ENCODE data around the gene IGFBP3.

GRCh38 chr7:45892407-45893035 is 28.6 kb downstream of the IGFBP3 start:
- no peak for TF ChIP-seq RBBP5 (IDR thresholded peaks at IDR 0.05; ENCODE audit: borderline replicate concordance, insufficient read depth, low read length, poor library complexity, severe bottlenecking)
- TF ChIP-seq KDM5B (IDR thresholded peaks at IDR 0.05; ENCODE audit: insufficient replicate concordance, low read depth, low read length), result no peak
- TF ChIP-seq, protein P1, sequence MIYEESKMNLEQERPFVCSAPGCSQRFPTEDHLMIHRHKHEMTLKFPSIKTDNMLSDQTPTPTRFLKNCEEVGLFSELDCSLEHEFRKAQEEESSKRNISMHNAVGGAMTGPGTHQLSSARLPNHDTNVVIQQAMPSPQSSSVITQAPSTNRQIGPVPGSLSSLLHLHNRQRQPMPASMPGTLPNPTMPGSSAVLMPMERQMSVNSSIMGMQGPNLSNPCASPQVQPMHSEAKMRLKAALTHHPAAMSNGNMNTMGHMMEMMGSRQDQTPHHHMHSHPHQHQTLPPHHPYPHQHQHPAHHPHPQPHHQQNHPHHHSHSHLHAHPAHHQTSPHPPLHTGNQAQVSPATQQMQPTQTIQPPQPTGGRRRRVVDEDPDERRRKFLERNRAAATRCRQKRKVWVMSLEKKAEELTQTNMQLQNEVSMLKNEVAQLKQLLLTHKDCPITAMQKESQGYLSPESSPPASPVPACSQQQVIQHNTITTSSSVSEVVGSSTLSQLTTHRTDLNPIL (CRISPR knock-in tag; IDR thresholded peaks at IDR 0.05), result no peak
- no peak for TF ChIP-seq NFRKB (IDR thresholded peaks at IDR 0.05; ENCODE audit: low read depth)
- no peak for TF ChIP-seq CTCF (IDR thresholded peaks at IDR 0.05 in 2 of 3, conservative IDR thresholded peaks at IDR 0.05 in 1 of 3; ENCODE audit: insufficient read depth in 2 of 3, low read depth in 1 of 3, low read length in 3 of 3)
- TF ChIP-seq, protein P2, sequence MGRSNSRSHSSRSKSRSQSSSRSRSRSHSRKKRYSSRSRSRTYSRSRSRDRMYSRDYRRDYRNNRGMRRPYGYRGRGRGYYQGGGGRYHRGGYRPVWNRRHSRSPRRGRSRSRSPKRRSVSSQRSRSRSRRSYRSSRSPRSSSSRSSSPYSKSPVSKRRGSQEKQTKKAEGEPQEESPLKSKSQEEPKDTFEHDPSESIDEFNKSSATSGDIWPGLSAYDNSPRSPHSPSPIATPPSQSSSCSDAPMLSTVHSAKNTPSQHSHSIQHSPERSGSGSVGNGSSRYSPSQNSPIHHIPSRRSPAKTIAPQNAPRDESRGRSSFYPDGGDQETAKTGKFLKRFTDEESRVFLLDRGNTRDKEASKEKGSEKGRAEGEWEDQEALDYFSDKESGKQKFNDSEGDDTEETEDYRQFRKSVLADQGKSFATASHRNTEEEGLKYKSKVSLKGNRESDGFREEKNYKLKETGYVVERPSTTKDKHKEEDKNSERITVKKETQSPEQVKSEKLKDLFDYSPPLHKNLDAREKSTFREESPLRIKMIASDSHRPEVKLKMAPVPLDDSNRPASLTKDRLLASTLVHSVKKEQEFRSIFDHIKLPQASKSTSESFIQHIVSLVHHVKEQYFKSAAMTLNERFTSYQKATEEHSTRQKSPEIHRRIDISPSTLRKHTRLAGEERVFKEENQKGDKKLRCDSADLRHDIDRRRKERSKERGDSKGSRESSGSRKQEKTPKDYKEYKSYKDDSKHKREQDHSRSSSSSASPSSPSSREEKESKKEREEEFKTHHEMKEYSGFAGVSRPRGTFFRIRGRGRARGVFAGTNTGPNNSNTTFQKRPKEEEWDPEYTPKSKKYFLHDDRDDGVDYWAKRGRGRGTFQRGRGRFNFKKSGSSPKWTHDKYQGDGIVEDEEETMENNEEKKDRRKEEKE (IDR thresholded peaks at IDR 0.05; ENCODE audit: borderline replicate concordance in 1 of 2, control insufficient read depth in 1 of 2, low read depth in 2 of 2, low read length in 1 of 2), result no peak
- TF ChIP-seq, protein P3, sequence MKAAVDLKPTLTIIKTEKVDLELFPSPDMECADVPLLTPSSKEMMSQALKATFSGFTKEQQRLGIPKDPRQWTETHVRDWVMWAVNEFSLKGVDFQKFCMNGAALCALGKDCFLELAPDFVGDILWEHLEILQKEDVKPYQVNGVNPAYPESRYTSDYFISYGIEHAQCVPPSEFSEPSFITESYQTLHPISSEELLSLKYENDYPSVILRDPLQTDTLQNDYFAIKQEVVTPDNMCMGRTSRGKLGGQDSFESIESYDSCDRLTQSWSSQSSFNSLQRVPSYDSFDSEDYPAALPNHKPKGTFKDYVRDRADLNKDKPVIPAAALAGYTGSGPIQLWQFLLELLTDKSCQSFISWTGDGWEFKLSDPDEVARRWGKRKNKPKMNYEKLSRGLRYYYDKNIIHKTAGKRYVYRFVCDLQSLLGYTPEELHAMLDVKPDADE (conservative IDR thresholded peaks at IDR 0.05; ENCODE audit: control insufficient read depth, low read depth, low read length), result no peak
